Activated naive CD8-positive, alpha-beta T cell (primary cell): ENCODE data around the gene ATXN7L3B.

Experiments
- H3K27ac Mint-ChIP-seq: one replicate; pipeline ENCODE4 v1.8.0; 2021; ENCODE audit warnings: mixed read lengths
- H3K27me3 Mint-ChIP-seq: one replicate; pipeline ENCODE4 v1.8.0; 2021; ENCODE audit warnings: mixed read lengths
- H3K36me3 Mint-ChIP-seq: one replicate; pipeline ENCODE4 v1.8.0; 2021; ENCODE audit warnings: mixed read lengths
- H3K4me1 Mint-ChIP-seq: one replicate; pipeline ENCODE4 v1.8.0; 2021; ENCODE audit warnings: low read depth, mixed read lengths
- H3K4me3 Mint-ChIP-seq: one replicate; pipeline ENCODE4 v1.8.0; 2021; ENCODE audit warnings: mild to moderate bottlenecking, mixed read lengths
- H3K9me3 Mint-ChIP-seq: one replicate; pipeline ENCODE4 v1.8.0; 2021; ENCODE audit warnings: low read depth, mixed read lengths

The ATXN7L3B gene

GRCh38 chr12:74586251-74586650, 48.6 kb downstream of the ATXN7L3B start:
- H3K4me3 Mint-ChIP-seq, result no peak overlapping the region
- no peaks in the 10 kb centered on the region for H3K27me3 Mint-ChIP-seq
- H3K27ac Mint-ChIP-seq, result no peak overlapping the region
- H3K9me3 Mint-ChIP-seq, result no peaks in the 10 kb centered on the region
- no peaks in the 10 kb centered on the region for H3K36me3 Mint-ChIP-seq
- H3K4me1 Mint-ChIP-seq, result no peaks in the 10 kb centered on the region
